WTC11 (cell line): ENCODE data around the gene ASTN1. TPM values are rescaled to one million over a fixed set of nuclear protein-coding genes. Genes with fewer than 3 reads are reported as not detected.

Source experiments
- ATAC-seq: fragments of 200-7000 bp; cut with Tn5 transposase; 2 replicates; pipeline ENCODE4 v1.10.0; 2021; ENCODE audit warnings: mild to moderate bottlenecking, moderate library complexity
- CTCF ChIA-PET: fragments of 300-600 bp; sonication (Branson Sonifier 250); formaldehyde crosslinking; loops from one replicate; lab custom pipeline; 2021; ENCODE audit warnings: antibody characterized with exemption; lab: Charles Lee
- POLR2A ChIA-PET: fragments of 350-600 bp; sonication (Branson Sonifier 250); formaldehyde crosslinking; loops from one replicate; lab custom pipeline; 2021; ENCODE audit warnings: antibody characterized with exemption; lab: Charles Lee
- DNase-seq: peaks from one replicate; pipeline ENCODE4 v3.0.0; 2021; ENCODE audit warnings: low spot score
- H3K27ac Mint-ChIP-seq: 2 replicates; pipeline ENCODE4 v1.8.0; 2021; ENCODE audit warnings: mixed read lengths
- H3K27me3 Mint-ChIP-seq: 2 replicates; pipeline ENCODE4 v1.8.0; 2021; ENCODE audit warnings: low read depth, mild to moderate bottlenecking, moderate library complexity, mixed read lengths
- H3K36me3 Mint-ChIP-seq: 2 replicates; pipeline ENCODE4 v1.8.0; 2021; ENCODE audit warnings: mixed read lengths
- H3K4me1 Mint-ChIP-seq: 2 replicates; pipeline ENCODE4 v1.8.0; 2022; ENCODE audit warnings: mixed read lengths
- H3K4me3 Mint-ChIP-seq: 2 replicates; pipeline ENCODE4 v1.8.0; 2021; ENCODE audit warnings: mild to moderate bottlenecking, moderate library complexity, mixed read lengths
- H3K9me3 Mint-ChIP-seq: 2 replicates; pipeline ENCODE4 v1.8.0; 2021; ENCODE audit warnings: mixed read lengths
- ATF2 ChIP-seq: sonication (generic); formaldehyde crosslinking; IDR thresholded peaks from 2 replicates; pipeline ENCODE4 v1.8.1; 2022; ENCODE audit warnings: low read depth, missing genetic modification reagents, borderline replicate concordance
- E2F5 ChIP-seq: sonication (generic); formaldehyde crosslinking; IDR thresholded peaks from 2 replicates; pipeline ENCODE4 v1.8.1; 2022; ENCODE audit warnings: mild to moderate bottlenecking, moderate library complexity, missing genetic modification reagents
- EMX1 ChIP-seq: fragments of 250-450 bp; sonication (Bioruptor Pico); IDR thresholded peaks from 2 replicates; pipeline ENCODE4 v1.8.0; 2021; ENCODE audit warnings: mild to moderate bottlenecking
- FOXJ3 ChIP-seq: sonication (generic); formaldehyde crosslinking; IDR thresholded peaks from 2 replicates; pipeline ENCODE4 v1.9.0; 2021; ENCODE audit warnings: missing genetic modification reagents, mild to moderate bottlenecking, borderline replicate concordance
- FOXK1 ChIP-seq: sonication (generic); formaldehyde crosslinking; IDR thresholded peaks from 2 replicates; pipeline ENCODE4 v1.8.0; 2022; ENCODE audit warnings: mild to moderate bottlenecking, moderate library complexity, missing genetic modification reagents
- FOXP1 ChIP-seq: sonication (generic); formaldehyde crosslinking; IDR thresholded peaks from 2 replicates; pipeline ENCODE4 v1.8.0; 2022; ENCODE audit warnings: missing genetic modification reagents, mild to moderate bottlenecking, moderate library complexity, borderline replicate concordance
- FOXP4 ChIP-seq: sonication (generic); formaldehyde crosslinking; IDR thresholded peaks from 2 replicates; pipeline ENCODE4 v1.8.0; 2022; ENCODE audit warnings: mild to moderate bottlenecking, missing genetic modification reagents
- JAZF1 ChIP-seq: fragments of 250-450 bp; sonication (Bioruptor Pico); IDR thresholded peaks from 2 replicates; pipeline ENCODE4 v1.9.0; 2021; ENCODE audit warnings: moderate library complexity, mild to moderate bottlenecking, inconsistent platforms
- MAX ChIP-seq: sonication (generic); formaldehyde crosslinking; IDR thresholded peaks from 2 replicates; pipeline ENCODE4 v1.8.0; 2022; ENCODE audit warnings: mild to moderate bottlenecking, missing genetic modification reagents
- MXD4 ChIP-seq: fragments of 250-450 bp; sonication (Bioruptor Pico); IDR thresholded peaks from 2 replicates; pipeline ENCODE4 v1.8.0; 2021; ENCODE audit warnings: mild to moderate bottlenecking, moderate library complexity, borderline replicate concordance
- NFYB ChIP-seq: sonication (generic); formaldehyde crosslinking; conservative IDR thresholded peaks from 2 replicates; pipeline ENCODE4 v1.8.0; 2022; ENCODE audit warnings: low read depth, missing genetic modification reagents
- NR1H2 ChIP-seq: sonication (generic); formaldehyde crosslinking; IDR thresholded peaks from 2 replicates; pipeline ENCODE4 v1.9.0; 2021; ENCODE audit warnings: mild to moderate bottlenecking, moderate library complexity, missing genetic modification reagents
- PRDM15 ChIP-seq: sonication (generic); formaldehyde crosslinking; IDR thresholded peaks from 2 replicates; pipeline ENCODE4 v1.8.0; 2022; ENCODE audit warnings: missing genetic modification reagents
- RELA ChIP-seq: sonication (generic); formaldehyde crosslinking; IDR thresholded peaks from 2 replicates; pipeline ENCODE4 v1.8.1; 2022; ENCODE audit warnings: missing genetic modification reagents, mild to moderate bottlenecking, borderline replicate concordance
- SP1 ChIP-seq: sonication (generic); formaldehyde crosslinking; conservative IDR thresholded peaks from 2 replicates; pipeline ENCODE4 v1.8.1; 2022; ENCODE audit warnings: missing genetic modification reagents
- TEAD1 ChIP-seq: sonication (generic); formaldehyde crosslinking; IDR thresholded peaks from 2 replicates; pipeline ENCODE4 v1.8.0; 2022; ENCODE audit warnings: mild to moderate bottlenecking, missing genetic modification reagents
- USF2 ChIP-seq: sonication (generic); formaldehyde crosslinking; IDR thresholded peaks from 2 replicates; pipeline ENCODE4 v1.8.1; 2023; ENCODE audit warnings: mild to moderate bottlenecking, missing genetic modification reagents, moderate library complexity
- ZBTB21 ChIP-seq: sonication (generic); formaldehyde crosslinking; IDR thresholded peaks from 2 replicates; pipeline ENCODE4 v1.8.1; 2023; ENCODE audit warnings: mild to moderate bottlenecking, missing genetic modification reagents, borderline replicate concordance
- ZNF263 ChIP-seq: sonication (generic); formaldehyde crosslinking; IDR thresholded peaks from 2 replicates; pipeline ENCODE4 v1.8.1; 2022; ENCODE audit warnings: low read depth, mild to moderate bottlenecking, moderate library complexity, missing genetic modification reagents
- ZNF512 ChIP-seq: sonication (generic); formaldehyde crosslinking; IDR thresholded peaks from 2 replicates; pipeline ENCODE4 v1.8.1; 2022; ENCODE audit warnings: missing genetic modification reagents, borderline replicate concordance
- total RNA-seq: library from RNA; stranded (reverse); gene quantifications from 3 replicates; pipeline ENCODE4 v1.2.3, GENCODE V29; 2021

The ASTN1 gene
- total RNA-seq, 1 experiment from 2014 or later, result 3.4 TPM

GRCh38 chr1:177045151-177045550, 119.4 kb downstream of the ASTN1 start:
- TF ChIP-seq ZNF263 (CRISPR knock-in tag), result no peak
- TF ChIP-seq FOXJ3 (CRISPR knock-in tag), result no peak
- TF ChIP-seq EMX1 (CRISPR knock-in tag), result no peak
- no peak for TF ChIP-seq ZNF512 (CRISPR knock-in tag)
- TF ChIP-seq TEAD1, result no peak
- TF ChIP-seq E2F5 (CRISPR knock-in tag), result no peak
- TF ChIP-seq USF2 (CRISPR knock-in tag), result no peak
- no peak for TF ChIP-seq MXD4
- no peak for TF ChIP-seq NFYB
- no peak for TF ChIP-seq JAZF1 (CRISPR knock-in tag)
- TF ChIP-seq SP1 (CRISPR knock-in tag), result no peak
- TF ChIP-seq ATF2, result no peak
- TF ChIP-seq RELA (CRISPR knock-in tag), result no peak
- no peak for TF ChIP-seq PRDM15 (CRISPR knock-in tag)
- H3K27me3 Mint-ChIP-seq, result peaks cover 16% of the 10 kb centered on the region
- ChIA-PET CTCF (no interaction called here), POLR2A (no interaction called here)
- H3K9me3 Mint-ChIP-seq, result no peaks in the 10 kb centered on the region
- peaks cover 31% of the 10 kb centered on the region for H3K4me1 Mint-ChIP-seq
- no peak for ATAC-seq
- no peak overlapping the region for H3K4me3 Mint-ChIP-seq
- no peaks in the 10 kb centered on the region for H3K36me3 Mint-ChIP-seq
- peak overlapping the region; percentile 30; the same call in 1 of the 2 replicates for H3K27ac Mint-ChIP-seq
- no peak for DNase-seq

- H3K4me1 Mint-ChIP-seq, result peaks cover 31% of the 10 kb centered on the region
- peaks cover 13% of the 10 kb centered on the region for H3K27me3 Mint-ChIP-seq
- no peaks in the 10 kb centered on the region for H3K36me3 Mint-ChIP-seq
- peak overlapping the region; percentile 33; the same call in 1 of the 2 replicates for H3K4me3 Mint-ChIP-seq
- ATAC-seq (peak; percentile 88), DNase-seq (peak; percentile 43)
- ChIA-PET CTCF (interaction anchor here (1.0 to 2.6 kb wide), 5 partner anchors 36 to 146 kb away, joined by 5 to 12 read pairs (median 6); no protein-coding TSS in a partner anchor), POLR2A (no interaction called here)
- peak overlapping the region; percentile 75; the same call in 1 of the 2 replicates for H3K27ac Mint-ChIP-seq
- no peaks in the 10 kb centered on the region for H3K9me3 Mint-ChIP-seq
- TF ChIP-seq MAX (CRISPR knock-in tag) (peak; percentile 45; the same call in 1 of the 2 replicates), ZBTB21 (CRISPR knock-in tag) (no peak), FOXP1 (CRISPR knock-in tag) (peak; percentile 34; the same call in 1 of the 2 replicates), NR1H2 (CRISPR knock-in tag) (no peak), TEAD1 (peak; percentile 80; the same call in 1 of the 2 replicates), FOXP4 (CRISPR knock-in tag) (peak; percentile 27; the same call in 1 of the 2 replicates), FOXK1 (CRISPR knock-in tag) (no peak)
These were observed 120.1 kb downstream of the ASTN1 start for GRCh38 chr1:177044390-177044789.
